ENCODE data around the gene PPP1R2B.

The PPP1R2B gene

DNA sequence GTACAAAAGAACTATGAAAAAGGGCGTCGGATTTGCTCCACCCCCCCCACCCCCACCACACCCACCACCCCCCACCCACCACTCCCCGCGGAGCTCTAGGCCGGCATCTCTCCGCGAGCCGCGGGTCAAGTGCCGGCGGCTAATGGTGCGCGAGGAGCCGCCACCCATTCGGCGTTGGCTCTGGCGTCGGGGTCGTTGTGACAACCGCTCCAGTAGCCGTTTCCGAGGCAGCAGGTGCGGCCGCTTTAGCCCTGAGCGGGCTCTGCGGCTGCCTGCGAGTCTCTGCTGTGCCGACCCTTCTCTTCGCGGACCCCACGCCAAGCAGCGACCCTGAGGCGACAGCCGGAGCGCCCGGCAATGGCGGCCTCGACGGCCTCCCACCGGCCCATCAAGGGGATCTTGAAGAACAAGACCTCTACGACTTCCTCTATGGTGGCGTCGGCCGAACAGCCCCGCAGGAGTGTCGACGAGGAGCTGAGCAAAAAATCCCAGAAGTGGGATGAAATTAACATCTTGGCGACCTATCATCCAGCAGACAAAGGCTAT, at the start of gene PPP1R2B:
Gene PPP1R2B, plus strand, starts transcription at position 90 of the 546 bp plus-strand sequence. Its CDS starts 268 bp downstream, at position 358.
- Histone ChIP-seq H3K27me3 (ENCODE audit: control insufficient read depth, insufficient read depth, low read length) (no peaks in the 10 kb centered on the region), H3K36me3 (ENCODE audit: control insufficient read depth, insufficient read depth, low read length) (no peaks in the 10 kb centered on the region), H3K4me1 (ENCODE audit: control insufficient read depth, insufficient read depth, low read length) (no peaks in the 10 kb centered on the region), H3K9ac (ENCODE audit: low read depth, low read length) (no peak within 1 kb of the TSS), H3K4me3 (ENCODE audit: low read depth, low read length) (no peak within 1 kb of the TSS), H3K9me3 (ENCODE audit: control insufficient read depth, insufficient read depth, low read length) (no peaks in the 10 kb centered on the region)

DNA sequence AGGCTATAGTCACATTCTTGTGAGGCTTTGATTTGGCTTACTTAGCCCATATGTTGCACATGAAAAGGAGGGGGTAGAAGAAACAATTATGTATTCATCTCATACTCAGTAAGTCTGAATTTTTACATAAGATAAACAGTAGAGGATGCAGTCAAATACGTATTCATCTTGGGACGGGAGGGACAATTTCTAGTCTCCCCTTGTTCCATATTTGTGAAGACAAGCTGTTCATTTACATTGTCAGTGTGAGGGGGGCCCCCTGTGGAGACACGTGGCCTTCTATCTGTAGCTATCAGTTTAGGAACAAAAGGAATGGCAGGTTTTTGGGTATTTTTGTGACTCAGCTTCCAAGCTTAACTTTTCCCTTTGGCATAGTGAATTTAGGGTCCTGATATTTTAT, 49.2 kb upstream of the PPP1R2B start:
- Histone ChIP-seq H3K36me3 (ENCODE audit: control insufficient read depth, insufficient read depth, low read length) (no peaks in the 10 kb centered on the region), H3K4me3 (ENCODE audit: low read depth, low read length) (no peak overlapping the region), H3K9me3 (ENCODE audit: control insufficient read depth, insufficient read depth, low read length) (no peaks in the 10 kb centered on the region), H3K4me1 (ENCODE audit: control insufficient read depth, insufficient read depth, low read length) (peaks cover 54% of the 10 kb centered on the region), H3K9ac (ENCODE audit: low read depth, low read length) (no peak overlapping the region), H3K27me3 (ENCODE audit: control insufficient read depth, insufficient read depth, low read length) (no peaks in the 10 kb centered on the region)

DNA sequence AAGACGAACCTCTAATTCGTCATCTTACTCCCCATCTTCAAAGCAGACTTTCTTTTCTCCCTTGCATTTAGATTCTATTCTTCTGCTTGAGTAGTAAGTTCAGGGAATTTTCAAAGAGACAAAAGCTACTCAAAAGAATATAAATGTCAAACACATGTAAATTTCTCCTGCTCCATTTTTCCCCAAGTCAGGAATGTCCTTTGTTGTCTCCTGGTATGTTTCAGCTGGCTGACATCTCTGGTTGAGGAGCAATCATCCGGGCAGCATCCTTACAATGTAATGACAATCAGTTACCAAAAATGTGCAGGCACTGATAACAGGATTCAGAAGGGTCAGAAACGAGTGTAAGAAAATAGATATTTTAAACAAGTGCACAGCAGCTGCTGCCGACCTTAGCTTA, 47.6 kb upstream of the PPP1R2B start:
- Histone ChIP-seq H3K27me3 (ENCODE audit: control insufficient read depth, insufficient read depth, low read length) (no peaks in the 10 kb centered on the region), H3K9ac (ENCODE audit: low read depth, low read length) (no peak overlapping the region), H3K36me3 (ENCODE audit: control insufficient read depth, insufficient read depth, low read length) (no peaks in the 10 kb centered on the region), H3K4me3 (ENCODE audit: low read depth, low read length) (no peak overlapping the region), H3K9me3 (ENCODE audit: control insufficient read depth, insufficient read depth, low read length) (no peaks in the 10 kb centered on the region), H3K4me1 (ENCODE audit: control insufficient read depth, insufficient read depth, low read length) (peaks cover 46% of the 10 kb centered on the region)

DNA sequence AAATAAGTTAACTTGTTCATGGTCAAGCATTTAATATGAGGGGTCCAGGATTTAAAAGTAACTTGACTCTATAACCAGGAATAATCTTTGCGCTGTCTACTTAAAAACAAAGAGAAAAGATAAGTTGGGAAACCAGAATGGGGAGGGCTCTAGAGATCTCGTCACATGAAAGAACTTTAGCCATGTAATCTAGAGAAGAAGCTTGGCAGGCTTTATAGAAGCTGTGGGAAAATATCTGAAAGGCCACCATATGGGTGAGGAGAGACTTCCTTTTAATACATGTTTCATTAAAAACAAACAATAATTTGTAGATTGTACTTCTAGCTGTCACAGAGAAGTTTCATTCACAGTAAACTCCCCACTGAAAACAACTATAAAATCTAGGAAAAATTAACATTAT, 46.7 kb upstream of the PPP1R2B start:
- no peak overlapping the region for H3K4me3 ChIP-seq (ENCODE audit: low read depth, low read length)
- no peaks in the 10 kb centered on the region for H3K36me3 ChIP-seq (ENCODE audit: control insufficient read depth, insufficient read depth, low read length)
- H3K4me1 ChIP-seq (ENCODE audit: control insufficient read depth, insufficient read depth, low read length), result peaks cover 44% of the 10 kb centered on the region
- no peaks in the 10 kb centered on the region for H3K9me3 ChIP-seq (ENCODE audit: control insufficient read depth, insufficient read depth, low read length)
- H3K9ac ChIP-seq (ENCODE audit: low read depth, low read length), result no peak overlapping the region
- no peaks in the 10 kb centered on the region for H3K27me3 ChIP-seq (ENCODE audit: control insufficient read depth, insufficient read depth, low read length)

DNA sequence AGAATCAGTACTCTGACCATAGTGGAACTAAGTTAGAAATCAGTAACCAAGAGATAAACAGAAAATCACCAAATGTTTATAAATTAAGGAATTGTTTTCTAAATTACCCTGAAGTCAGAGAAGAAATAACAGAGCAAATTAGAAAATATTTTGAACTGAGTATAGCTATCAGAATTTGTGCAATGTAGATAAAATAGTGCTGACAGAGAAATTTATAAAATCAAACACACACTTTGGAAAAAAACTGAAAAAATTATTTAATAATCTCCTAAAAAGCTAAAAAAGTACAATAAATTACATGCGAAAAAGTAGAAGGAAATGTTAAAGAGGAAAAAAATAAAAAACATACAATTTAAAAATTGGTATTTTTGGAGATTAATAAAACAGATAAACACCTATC, 37.1 kb upstream of the PPP1R2B start:
- H3K36me3 ChIP-seq (ENCODE audit: control insufficient read depth, insufficient read depth, low read length), result no peaks in the 10 kb centered on the region
- H3K9me3 ChIP-seq (ENCODE audit: control insufficient read depth, insufficient read depth, low read length), result no peaks in the 10 kb centered on the region
- no peaks in the 10 kb centered on the region for H3K27me3 ChIP-seq (ENCODE audit: control insufficient read depth, insufficient read depth, low read length)
- H3K9ac ChIP-seq (ENCODE audit: low read depth, low read length), result no peak overlapping the region
- H3K4me3 ChIP-seq (ENCODE audit: low read depth, low read length), result no peak overlapping the region
- H3K4me1 ChIP-seq (ENCODE audit: control insufficient read depth, insufficient read depth, low read length), result no peaks in the 10 kb centered on the region

- H3K27me3 ChIP-seq (ENCODE audit: control insufficient read depth, insufficient read depth, low read length), result no peaks in the 10 kb centered on the region
Measured at GRCh38 chr5:156815988-156816599, 34.0 kb upstream of the PPP1R2B start.

DNA sequence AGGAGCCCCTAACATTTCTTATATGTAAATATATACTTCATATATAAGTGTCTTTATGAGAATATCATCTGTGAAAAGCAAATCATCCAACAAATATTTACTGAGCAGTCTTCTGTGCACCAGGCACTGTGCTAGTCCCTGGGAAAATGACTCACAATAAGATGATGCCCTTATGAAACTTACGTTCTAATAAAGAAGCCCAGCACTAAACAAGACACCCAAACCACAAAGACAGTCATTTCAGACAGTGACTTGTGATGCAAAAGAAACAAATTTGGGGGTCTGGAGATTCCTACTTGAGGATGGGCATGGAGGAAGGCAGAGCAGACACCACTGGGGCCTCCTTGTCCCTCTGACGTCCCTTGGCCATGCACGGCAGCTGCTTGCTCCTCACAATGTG, 30.6 kb upstream of the PPP1R2B start:
- H3K9me3 ChIP-seq (ENCODE audit: control insufficient read depth, insufficient read depth, low read length), result no peaks in the 10 kb centered on the region

More at GRCh38 chr5:156815988-156816599, 34.0 kb upstream of the PPP1R2B start:
- Histone ChIP-seq H3K9ac (ENCODE audit: low read depth, low read length) (no peak overlapping the region), H3K36me3 (ENCODE audit: control insufficient read depth, insufficient read depth, low read length) (no peaks in the 10 kb centered on the region), H3K4me1 (ENCODE audit: control insufficient read depth, insufficient read depth, low read length) (peaks cover 6% of the 10 kb centered on the region), H3K4me3 (ENCODE audit: low read depth, low read length) (no peak overlapping the region), H3K9me3 (ENCODE audit: control insufficient read depth, insufficient read depth, low read length) (no peaks in the 10 kb centered on the region)

GRCh38 chr5:156819967-156820581, 30.0 kb upstream of the PPP1R2B start:
- Histone ChIP-seq H3K36me3 (ENCODE audit: control insufficient read depth, insufficient read depth, low read length) (no peaks in the 10 kb centered on the region), H3K9me3 (ENCODE audit: control insufficient read depth, insufficient read depth, low read length) (no peaks in the 10 kb centered on the region), H3K4me3 (ENCODE audit: low read depth, low read length) (no peak overlapping the region), H3K27me3 (ENCODE audit: control insufficient read depth, insufficient read depth, low read length) (no peaks in the 10 kb centered on the region), H3K4me1 (ENCODE audit: control insufficient read depth, insufficient read depth, low read length) (peaks cover 6% of the 10 kb centered on the region), H3K9ac (ENCODE audit: low read depth, low read length) (no peak overlapping the region)

More for the DNA sequence above, 30.6 kb upstream of the PPP1R2B start:
- no peak overlapping the region for H3K9ac ChIP-seq (ENCODE audit: low read depth, low read length)
- no peaks in the 10 kb centered on the region for H3K27me3 ChIP-seq (ENCODE audit: control insufficient read depth, insufficient read depth, low read length)
- no peaks in the 10 kb centered on the region for H3K36me3 ChIP-seq (ENCODE audit: control insufficient read depth, insufficient read depth, low read length)
- peaks cover 6% of the 10 kb centered on the region for H3K4me1 ChIP-seq (ENCODE audit: control insufficient read depth, insufficient read depth, low read length)
- no peak overlapping the region for H3K4me3 ChIP-seq (ENCODE audit: low read depth, low read length)

DNA sequence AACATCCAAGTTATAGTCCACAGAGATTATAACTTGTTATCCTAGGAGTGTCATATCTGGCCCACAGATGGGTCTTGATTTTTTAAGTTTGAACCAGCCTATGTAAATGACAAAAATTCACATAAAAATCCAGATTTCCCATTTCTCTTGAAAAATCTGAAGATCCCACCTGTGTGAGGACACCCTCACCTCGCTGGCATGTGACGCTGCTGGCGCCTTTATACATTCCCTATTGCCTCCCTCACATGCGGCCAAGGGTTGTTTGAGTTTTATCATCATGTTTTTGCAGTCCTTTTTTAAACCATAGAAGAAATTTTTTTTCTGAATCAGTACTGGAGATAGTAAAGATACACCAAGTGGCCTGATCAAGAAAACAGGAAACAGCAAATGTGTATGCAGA, 25.9 kb upstream of the PPP1R2B start:
- H3K36me3 ChIP-seq (ENCODE audit: control insufficient read depth, insufficient read depth, low read length), result no peaks in the 10 kb centered on the region
- no peaks in the 10 kb centered on the region for H3K9me3 ChIP-seq (ENCODE audit: control insufficient read depth, insufficient read depth, low read length)
- H3K27me3 ChIP-seq (ENCODE audit: control insufficient read depth, insufficient read depth, low read length), result no peaks in the 10 kb centered on the region
- H3K4me1 ChIP-seq (ENCODE audit: control insufficient read depth, insufficient read depth, low read length), result peaks cover 6% of the 10 kb centered on the region
- no peak overlapping the region for H3K4me3 ChIP-seq (ENCODE audit: low read depth, low read length)
- H3K9ac ChIP-seq (ENCODE audit: low read depth, low read length), result no peak overlapping the region

- no peak overlapping the region for H3K9ac ChIP-seq (ENCODE audit: low read depth, low read length)
- H3K27me3 ChIP-seq (ENCODE audit: control insufficient read depth, insufficient read depth, low read length), result no peaks in the 10 kb centered on the region
- peaks cover 2% of the 10 kb centered on the region for H3K4me1 ChIP-seq (ENCODE audit: control insufficient read depth, insufficient read depth, low read length)
- no peaks in the 10 kb centered on the region for H3K36me3 ChIP-seq (ENCODE audit: control insufficient read depth, insufficient read depth, low read length)
- no peak overlapping the region for H3K4me3 ChIP-seq (ENCODE audit: low read depth, low read length)
- H3K9me3 ChIP-seq (ENCODE audit: control insufficient read depth, insufficient read depth, low read length), result no peaks in the 10 kb centered on the region
Measured at GRCh38 chr5:156824800-156825199, 25.3 kb upstream of the PPP1R2B start.

- no peak overlapping the region for H3K9ac ChIP-seq (ENCODE audit: low read depth, low read length)
Measured at GRCh38 chr5:156825688-156826087, 24.4 kb upstream of the PPP1R2B start.

GRCh38 chr5:156826150-156826549, 23.9 kb upstream of the PPP1R2B start:
- Histone ChIP-seq H3K27me3 (ENCODE audit: control insufficient read depth, insufficient read depth, low read length) (no peaks in the 10 kb centered on the region), H3K9ac (ENCODE audit: low read depth, low read length) (no peak overlapping the region), H3K36me3 (ENCODE audit: control insufficient read depth, insufficient read depth, low read length) (no peaks in the 10 kb centered on the region), H3K4me1 (ENCODE audit: control insufficient read depth, insufficient read depth, low read length) (no peaks in the 10 kb centered on the region), H3K9me3 (ENCODE audit: control insufficient read depth, insufficient read depth, low read length) (no peaks in the 10 kb centered on the region), H3K4me3 (ENCODE audit: low read depth, low read length) (no peak overlapping the region)

More at GRCh38 chr5:156825688-156826087, 24.4 kb upstream of the PPP1R2B start:
- Histone ChIP-seq H3K27me3 (ENCODE audit: control insufficient read depth, insufficient read depth, low read length) (no peaks in the 10 kb centered on the region), H3K36me3 (ENCODE audit: control insufficient read depth, insufficient read depth, low read length) (no peaks in the 10 kb centered on the region), H3K4me1 (ENCODE audit: control insufficient read depth, insufficient read depth, low read length) (no peaks in the 10 kb centered on the region), H3K4me3 (ENCODE audit: low read depth, low read length) (no peak overlapping the region), H3K9me3 (ENCODE audit: control insufficient read depth, insufficient read depth, low read length) (no peaks in the 10 kb centered on the region)

Data from iPS-15b (cell line).